ENCODE results near the gene LIMK1. TPM values are rescaled to one million over a fixed set of nuclear protein-coding genes. Genes with fewer than 3 reads are reported as not detected.

LIMK1 gene
- total and polyA plus RNA-seq, 5 donors from 2014 or later: 1.7 to 14.4 (median 2.8) TPM

- no peak overlapping the region for H3K27ac Mint-ChIP-seq
- ATAC-seq (ENCODE audit: low read depth in 2 of 2): no peak
- no peaks in the 10 kb centered on the region for H3K36me3 Mint-ChIP-seq
Measured at GRCh38 chr7:74143383-74143782, 59.8 kb downstream of the LIMK1 start.

DNA sequence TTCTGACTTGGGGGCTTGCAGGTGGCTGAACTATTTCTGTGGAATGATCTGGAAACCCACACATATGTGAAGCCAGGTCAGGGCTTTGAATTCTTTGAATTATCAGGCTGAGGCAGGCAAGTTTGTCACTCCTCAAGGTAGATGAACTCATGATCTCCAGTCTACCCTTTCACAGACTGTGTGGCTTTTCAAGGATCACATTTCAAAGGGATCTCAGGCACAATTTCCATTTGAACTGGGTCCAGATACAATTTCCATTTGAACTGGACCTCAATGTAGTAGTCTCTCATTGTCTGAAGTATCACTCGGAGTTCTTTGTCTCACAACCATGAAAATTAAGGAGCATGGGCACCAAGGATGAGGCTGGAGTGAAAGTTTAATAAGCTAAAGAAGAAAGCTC is 64.9 kb downstream of the LIMK1 start:
- H3K27me3 Mint-ChIP-seq: no peaks in the 10 kb centered on the region
- no peaks in the 10 kb centered on the region for H3K4me1 ChIP-seq (ENCODE audit: control insufficient read depth, insufficient read depth, low read length, poor library complexity, severe bottlenecking)

More at GRCh38 chr7:74143383-74143782, 59.8 kb downstream of the LIMK1 start:
- no peak overlapping the region for H3K4me3 Mint-ChIP-seq
- H3K4me1 ChIP-seq (ENCODE audit: control insufficient read depth, insufficient read depth, low read length, poor library complexity, severe bottlenecking): peaks cover 4% of the 10 kb centered on the region
- H3K9me3 ChIP-seq (ENCODE audit: control insufficient read depth in 2 of 2, low read length in 2 of 2): no peaks in the 10 kb centered on the region
- peaks cover 0 to 4% (median 0%) of the 10 kb centered on the region in 7 donors for H3K9me3 Mint-ChIP-seq
- H3K27ac ChIP-seq (ENCODE audit: insufficient read depth, low read length, poor library complexity, severe bottlenecking): no peak overlapping the region
- H3K36me3 ChIP-seq (ENCODE audit: control insufficient read depth, insufficient read depth, low read length): no peaks in the 10 kb centered on the region
- H3K27me3 Mint-ChIP-seq: no peaks in the 10 kb centered on the region
- no peaks in the 10 kb centered on the region for H3K27me3 ChIP-seq (ENCODE audit: control insufficient read depth, insufficient read depth, low read length)
- peaks cover 0 to 19% (median 10%) of the 10 kb centered on the region in 4 donors for H3K4me1 Mint-ChIP-seq
- no peak for DNase-seq
- H3K4me3 ChIP-seq (ENCODE audit: low read depth, low read length): no peak overlapping the region

DNA sequence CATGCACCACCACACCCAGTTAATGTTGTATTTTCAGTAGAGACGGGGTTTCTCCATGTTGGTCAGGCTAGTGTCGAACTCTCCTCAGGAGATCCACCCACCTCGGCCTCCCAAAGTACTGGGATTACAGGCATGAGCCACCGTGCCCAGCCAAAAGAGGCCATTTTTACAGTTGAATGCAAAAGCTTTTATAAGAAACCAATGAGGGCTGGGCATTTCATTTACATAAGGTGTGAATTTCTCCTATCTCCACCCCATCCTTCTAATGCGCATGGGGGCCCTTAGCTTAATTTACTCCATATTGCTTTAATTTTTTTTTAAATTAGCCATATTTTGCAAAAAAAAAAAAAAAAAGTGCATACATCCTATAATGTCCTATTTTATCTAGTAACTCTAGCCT is 65.5 kb downstream of the LIMK1 start:
- H3K4me1 Mint-ChIP-seq: no peaks in the 10 kb centered on the region
- no peak overlapping the region for H3K27ac Mint-ChIP-seq

More for the DNA sequence above, 64.9 kb downstream of the LIMK1 start:
- ATAC-seq (ENCODE audit: low read depth in 2 of 2) (no peak), DNase-seq (no peak)
- Histone ChIP-seq H3K9me3 (ENCODE audit: control insufficient read depth in 2 of 2, low read length in 2 of 2) (no peaks in the 10 kb centered on the region), H3K27me3 (ENCODE audit: control insufficient read depth, insufficient read depth, low read length) (no peaks in the 10 kb centered on the region), H3K4me3 (ENCODE audit: low read depth, low read length) (no peak overlapping the region), H3K27ac (ENCODE audit: insufficient read depth, low read length, poor library complexity, severe bottlenecking) (no peak overlapping the region), H3K36me3 (ENCODE audit: control insufficient read depth, insufficient read depth, low read length) (no peaks in the 10 kb centered on the region)
- H3K27ac Mint-ChIP-seq: no peak overlapping the region
- H3K36me3 Mint-ChIP-seq: no peaks in the 10 kb centered on the region
- peaks cover 0 to 4% (median 0%) of the 10 kb centered on the region in 7 donors for H3K9me3 Mint-ChIP-seq
- no peak overlapping the region for H3K4me3 Mint-ChIP-seq
- H3K4me1 Mint-ChIP-seq: no peaks in the 10 kb centered on the region

GRCh38 chr7:74149603-74150002 is 66.0 kb downstream of the LIMK1 start:
- no peak overlapping the region for H3K4me3 ChIP-seq (ENCODE audit: low read depth, low read length)
- no peak overlapping the region for H3K27ac ChIP-seq (ENCODE audit: insufficient read depth, low read length, poor library complexity, severe bottlenecking)
- no peaks in the 10 kb centered on the region for H3K4me1 Mint-ChIP-seq
- H3K4me3 Mint-ChIP-seq: no peak overlapping the region
- no peak for DNase-seq
- H3K27me3 Mint-ChIP-seq: no peaks in the 10 kb centered on the region
- H3K27me3 ChIP-seq (ENCODE audit: control insufficient read depth, insufficient read depth, low read length): no peaks in the 10 kb centered on the region
- H3K4me1 ChIP-seq (ENCODE audit: control insufficient read depth, insufficient read depth, low read length, poor library complexity, severe bottlenecking): no peaks in the 10 kb centered on the region
- H3K36me3 ChIP-seq (ENCODE audit: control insufficient read depth, insufficient read depth, low read length): no peaks in the 10 kb centered on the region
- peaks cover 0 to 4% (median 0%) of the 10 kb centered on the region in 7 donors for H3K9me3 Mint-ChIP-seq
- ATAC-seq (ENCODE audit: low read depth in 2 of 2): no peak
- H3K36me3 Mint-ChIP-seq: no peaks in the 10 kb centered on the region
- H3K27ac Mint-ChIP-seq: no peak overlapping the region
- no peaks in the 10 kb centered on the region for H3K9me3 ChIP-seq (ENCODE audit: control insufficient read depth in 2 of 2, low read length in 2 of 2)

More for the DNA sequence above, 65.5 kb downstream of the LIMK1 start:
- no peaks in the 10 kb centered on the region for H3K36me3 ChIP-seq (ENCODE audit: control insufficient read depth, insufficient read depth, low read length)
- peaks cover 0 to 4% (median 0%) of the 10 kb centered on the region in 7 donors for H3K9me3 Mint-ChIP-seq
- H3K36me3 Mint-ChIP-seq: no peaks in the 10 kb centered on the region
- DNase-seq (no peak), ATAC-seq (ENCODE audit: low read depth in 2 of 2) (no peak)
- H3K27me3 ChIP-seq (ENCODE audit: control insufficient read depth, insufficient read depth, low read length): no peaks in the 10 kb centered on the region
- H3K4me3 Mint-ChIP-seq: no peak overlapping the region
- H3K27me3 Mint-ChIP-seq: no peaks in the 10 kb centered on the region
- H3K9me3 ChIP-seq (ENCODE audit: control insufficient read depth in 2 of 2, low read length in 2 of 2): no peaks in the 10 kb centered on the region
- H3K4me3 ChIP-seq (ENCODE audit: low read depth, low read length): no peak overlapping the region
- no peaks in the 10 kb centered on the region for H3K4me1 ChIP-seq (ENCODE audit: control insufficient read depth, insufficient read depth, low read length, poor library complexity, severe bottlenecking)
- H3K27ac ChIP-seq (ENCODE audit: insufficient read depth, low read length, poor library complexity, severe bottlenecking): no peak overlapping the region

DNA sequence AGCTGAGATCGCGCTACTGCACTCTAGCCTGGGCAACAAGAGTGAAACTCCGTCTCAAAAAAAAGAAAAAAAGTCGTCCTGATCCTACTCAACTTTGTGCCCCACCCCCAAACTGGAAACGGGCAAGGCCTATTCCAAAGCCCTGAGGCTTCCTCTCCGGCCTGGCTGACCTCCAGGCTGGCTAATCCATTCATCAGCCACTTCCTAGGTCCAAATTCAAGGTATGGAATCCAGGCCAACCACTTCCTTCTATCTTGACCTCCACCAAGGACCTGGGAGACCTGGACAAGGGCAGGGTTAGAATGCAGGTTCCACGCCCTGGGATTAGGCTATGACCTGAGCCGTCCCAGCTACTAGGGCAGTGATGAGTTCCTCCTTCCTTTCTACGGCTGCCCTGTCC is 70.1 kb downstream of the LIMK1 start:
- no peaks in the 10 kb centered on the region for H3K36me3 ChIP-seq (ENCODE audit: control insufficient read depth, insufficient read depth, low read length)
- H3K9me3 ChIP-seq (ENCODE audit: control insufficient read depth in 2 of 2, low read length in 2 of 2): no peaks in the 10 kb centered on the region
- H3K27me3 Mint-ChIP-seq: peaks cover 5% of the 10 kb centered on the region
- no peak for ATAC-seq (ENCODE audit: low read depth in 2 of 2)
- DNase-seq: no peak
- no peaks in the 10 kb centered on the region for H3K4me1 ChIP-seq (ENCODE audit: control insufficient read depth, insufficient read depth, low read length, poor library complexity, severe bottlenecking)
- H3K27ac ChIP-seq (ENCODE audit: insufficient read depth, low read length, poor library complexity, severe bottlenecking): no peak overlapping the region
- H3K9me3 Mint-ChIP-seq: no peaks in the 10 kb centered on the region
- H3K36me3 Mint-ChIP-seq: no peaks in the 10 kb centered on the region
- H3K27me3 ChIP-seq (ENCODE audit: control insufficient read depth, insufficient read depth, low read length): no peaks in the 10 kb centered on the region
- no peak overlapping the region for H3K4me3 Mint-ChIP-seq
- H3K27ac Mint-ChIP-seq: no peak overlapping the region
- no peaks in the 10 kb centered on the region for H3K4me1 Mint-ChIP-seq
- no peak overlapping the region for H3K4me3 ChIP-seq (ENCODE audit: low read depth, low read length)

GRCh38 chr7:74155810-74156395 is 72.3 kb downstream of the LIMK1 start:
- DNase-seq (no peak), ATAC-seq (ENCODE audit: low read depth in 2 of 2) (no peak)
- Mint-ChIP-seq H3K36me3 (no peaks in the 10 kb centered on the region), H3K4me3 (no peak overlapping the region), H3K4me1 (no peaks in the 10 kb centered on the region), H3K27me3 (peaks cover 8% of the 10 kb centered on the region), H3K27ac (no peak overlapping the region), H3K9me3 (no peaks in the 10 kb centered on the region)
- Histone ChIP-seq H3K4me3 (ENCODE audit: low read depth, low read length) (no peak overlapping the region), H3K9me3 (ENCODE audit: control insufficient read depth in 2 of 2, low read length in 2 of 2) (no peaks in the 10 kb centered on the region), H3K27ac (ENCODE audit: insufficient read depth, low read length, poor library complexity, severe bottlenecking) (no peak overlapping the region), H3K36me3 (ENCODE audit: control insufficient read depth, insufficient read depth, low read length) (no peaks in the 10 kb centered on the region), H3K27me3 (ENCODE audit: control insufficient read depth, insufficient read depth, low read length) (no peaks in the 10 kb centered on the region), H3K4me1 (ENCODE audit: control insufficient read depth, insufficient read depth, low read length, poor library complexity, severe bottlenecking) (no peaks in the 10 kb centered on the region)

DNA sequence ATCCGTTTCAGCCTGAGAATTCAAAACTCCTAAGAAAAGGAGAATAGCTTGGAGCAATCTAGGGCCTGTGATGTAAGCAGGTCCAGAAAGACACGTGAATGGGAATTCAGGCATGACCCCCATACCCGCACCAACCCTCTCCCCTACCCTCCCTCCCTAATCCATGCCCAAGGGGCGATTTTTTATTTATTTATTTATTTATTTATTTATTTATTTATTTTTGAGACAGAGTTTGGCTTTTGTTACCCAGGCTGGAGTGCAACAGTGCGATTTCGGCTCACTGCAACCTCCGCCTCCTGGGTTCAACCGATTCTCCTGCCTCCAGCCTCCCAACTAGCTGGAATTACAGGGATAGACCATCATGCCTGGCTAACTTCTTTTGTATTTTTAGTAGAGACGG is 74.0 kb downstream of the LIMK1 start:
- no peak overlapping the region for H3K27ac ChIP-seq (ENCODE audit: insufficient read depth, low read length, poor library complexity, severe bottlenecking)
- H3K4me1 ChIP-seq (ENCODE audit: control insufficient read depth, insufficient read depth, low read length, poor library complexity, severe bottlenecking): no peaks in the 10 kb centered on the region
- no peak overlapping the region for H3K4me3 ChIP-seq (ENCODE audit: low read depth, low read length)
- Mint-ChIP-seq H3K9me3 (peaks cover 0 to 2% (median 0%) of the 10 kb centered on the region in 7 donors), H3K4me1 (no peaks in the 10 kb centered on the region), H3K4me3 (no peak overlapping the region), H3K27me3 (peaks cover 8% of the 10 kb centered on the region), H3K36me3 (no peaks in the 10 kb centered on the region), H3K27ac (no peak overlapping the region)
- no peaks in the 10 kb centered on the region for H3K36me3 ChIP-seq (ENCODE audit: control insufficient read depth, insufficient read depth, low read length)
- DNase-seq (no peak), ATAC-seq (ENCODE audit: low read depth in 2 of 2) (no peak)
- no peaks in the 10 kb centered on the region for H3K9me3 ChIP-seq (ENCODE audit: control insufficient read depth in 2 of 2, low read length in 2 of 2)
- no peaks in the 10 kb centered on the region for H3K27me3 ChIP-seq (ENCODE audit: control insufficient read depth, insufficient read depth, low read length)

- ATAC-seq (ENCODE audit: low read depth in 2 of 2) (no peak), DNase-seq (no peak)
- no peaks in the 10 kb centered on the region for H3K27me3 Mint-ChIP-seq
- Histone ChIP-seq H3K27ac (ENCODE audit: insufficient read depth, low read length, poor library complexity, severe bottlenecking) (no peak overlapping the region), H3K9me3 (ENCODE audit: control insufficient read depth in 2 of 2, low read length in 2 of 2) (no peaks in the 10 kb centered on the region), H3K4me3 (ENCODE audit: low read depth, low read length) (no peak overlapping the region), H3K36me3 (ENCODE audit: control insufficient read depth, insufficient read depth, low read length) (no peaks in the 10 kb centered on the region), H3K4me1 (ENCODE audit: control insufficient read depth, insufficient read depth, low read length, poor library complexity, severe bottlenecking) (no peaks in the 10 kb centered on the region), H3K27me3 (ENCODE audit: control insufficient read depth, insufficient read depth, low read length) (no peaks in the 10 kb centered on the region)
- peaks cover 0 to 2% (median 0%) of the 10 kb centered on the region in 7 donors for H3K9me3 Mint-ChIP-seq
- H3K36me3 Mint-ChIP-seq: no peaks in the 10 kb centered on the region
- no peaks in the 10 kb centered on the region for H3K4me1 Mint-ChIP-seq
- no peak overlapping the region for H3K27ac Mint-ChIP-seq
- no peak overlapping the region for H3K4me3 Mint-ChIP-seq
Measured at GRCh38 chr7:74164985-74165456, 81.4 kb downstream of the LIMK1 start.
